HG03460 (cell line): ENCODE results near the gene KBTBD7.
A peak's percentile ranks its signal among the peaks of the same experiment; 100 is the strongest.
"Not testable (repeated sequence)": the region's sequence is repeated elsewhere in the genome, so short reads cannot be mapped to it uniquely, and the experiment has no call there.

ENCODE experiments used
- ATAC-seq: cut with Tn5 transposase; IDR thresholded peaks from one replicate; pipeline ENCODE4 v1.9.1; 2021; ENCODE audit not compliant: unreplicated experiment

Gene KBTBD7

DNA sequence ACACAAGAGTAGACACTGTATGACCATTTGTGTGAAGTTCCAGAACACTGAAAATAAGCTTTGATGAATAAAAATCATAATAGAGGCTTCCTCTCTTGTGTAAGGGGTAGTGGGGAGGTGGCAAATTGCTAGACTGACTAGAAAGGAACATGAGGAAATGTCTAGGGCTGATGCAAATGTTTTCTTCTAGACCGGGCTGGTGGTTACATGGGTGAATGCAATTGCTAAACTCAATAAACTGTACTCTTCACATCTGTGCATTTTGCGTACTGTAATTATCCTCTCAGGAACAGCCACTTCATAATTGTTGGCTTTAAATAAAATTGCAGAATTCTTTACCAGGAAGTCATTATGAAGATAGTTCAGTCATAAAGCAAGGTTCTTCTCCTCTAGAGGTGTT, 5.2 kb upstream of the KBTBD7 start:
- peak; percentile 69 for ATAC-seq

DNA sequence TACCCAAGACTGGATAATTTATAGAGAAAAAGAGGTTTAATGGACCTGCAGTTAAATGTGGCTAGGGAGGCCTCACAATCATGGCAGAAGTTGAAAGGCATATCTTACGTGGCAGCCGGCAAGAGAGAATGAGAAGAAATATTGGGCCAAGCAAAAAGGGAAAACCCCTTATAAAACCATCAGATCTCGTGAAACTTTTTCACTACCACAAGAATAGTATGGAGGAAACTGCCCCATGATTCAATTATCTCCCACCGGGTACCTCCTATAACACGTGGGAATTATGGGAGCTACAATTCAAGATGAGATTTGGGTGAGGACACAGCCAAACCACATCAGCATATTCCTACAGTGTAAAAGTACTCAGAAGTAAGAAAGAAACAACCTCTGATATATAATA, 4.7 kb upstream of the KBTBD7 start:
- ATAC-seq = no peak

- no peak for ATAC-seq
Measured at GRCh38 chr13:41196620-41197019, 2.3 kb upstream of the KBTBD7 start.

- no peak for ATAC-seq
Measured at GRCh38 chr13:41196011-41196410, 1.6 kb upstream of the KBTBD7 start.

DNA sequence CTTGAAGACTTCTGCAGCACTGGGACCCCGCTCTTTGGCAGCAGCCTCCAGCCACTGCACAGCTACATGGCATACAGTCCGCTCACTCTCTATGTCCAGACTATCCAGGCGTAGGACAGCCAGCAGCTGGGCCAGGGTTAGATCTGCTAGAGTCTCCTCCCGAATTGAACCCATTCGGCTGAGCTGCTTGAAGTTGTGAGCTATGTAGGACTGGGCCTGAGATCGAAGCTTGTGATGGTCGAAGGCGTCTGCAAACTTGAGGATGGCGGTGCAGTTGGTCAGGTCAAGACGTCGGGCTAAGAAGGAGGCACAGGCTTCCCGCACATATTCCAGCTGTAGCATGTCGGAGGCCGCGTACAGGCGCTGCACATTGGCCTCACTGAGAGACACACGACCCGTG, 900 bp downstream of the KBTBD7 start:
- no peak for ATAC-seq

DNA sequence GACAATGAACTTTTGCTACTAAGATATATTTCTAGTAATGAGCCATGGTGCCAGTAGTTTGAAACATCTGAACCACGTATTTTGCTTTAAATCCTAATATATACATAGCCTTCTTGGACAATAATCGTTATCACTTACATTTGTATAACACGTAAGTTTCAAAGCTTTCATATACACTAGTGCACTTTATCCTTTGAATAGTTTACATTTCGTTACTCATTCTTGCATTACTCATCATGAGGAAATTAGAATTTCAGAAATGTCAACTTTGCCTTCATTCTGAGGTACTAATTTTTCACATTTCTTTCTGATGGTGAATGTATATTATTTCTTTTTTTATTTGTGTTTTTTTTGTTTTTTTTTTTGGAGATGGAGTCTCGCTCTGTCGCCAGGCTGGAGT, 5.8 kb downstream of the KBTBD7 start:
- ATAC-seq = no peak

GRCh38 chr13:41186481-41186880, 7.9 kb downstream of the KBTBD7 start:
- ATAC-seq = no peak

DNA sequence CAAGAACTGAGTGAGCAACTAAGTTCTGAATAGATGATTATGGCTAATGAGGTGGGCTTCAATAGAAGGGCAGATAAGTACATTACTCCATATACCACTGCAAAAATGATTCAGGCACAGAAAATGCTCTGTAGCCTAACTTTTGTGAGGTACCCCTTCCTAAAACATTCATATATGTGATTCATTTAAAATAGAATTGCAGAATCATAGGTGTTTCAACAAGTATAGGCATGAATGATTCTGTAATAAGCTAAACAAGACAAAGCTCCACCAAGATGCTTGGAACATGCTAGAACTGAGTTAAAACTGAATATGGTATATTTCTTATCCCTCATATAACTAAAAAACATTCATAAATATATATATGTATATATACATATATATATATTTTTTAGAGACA, 12.1 kb downstream of the KBTBD7 start:
- no peak for ATAC-seq

- ATAC-seq = no peak
Measured at GRCh38 chr13:41179593-41180250, 14.6 kb downstream of the KBTBD7 start.

- no peak for ATAC-seq
Measured at GRCh38 chr13:41178040-41178439, 16.3 kb downstream of the KBTBD7 start.

GRCh38 chr13:41177616-41178015, 16.8 kb downstream of the KBTBD7 start:
- ATAC-seq = no peak

DNA sequence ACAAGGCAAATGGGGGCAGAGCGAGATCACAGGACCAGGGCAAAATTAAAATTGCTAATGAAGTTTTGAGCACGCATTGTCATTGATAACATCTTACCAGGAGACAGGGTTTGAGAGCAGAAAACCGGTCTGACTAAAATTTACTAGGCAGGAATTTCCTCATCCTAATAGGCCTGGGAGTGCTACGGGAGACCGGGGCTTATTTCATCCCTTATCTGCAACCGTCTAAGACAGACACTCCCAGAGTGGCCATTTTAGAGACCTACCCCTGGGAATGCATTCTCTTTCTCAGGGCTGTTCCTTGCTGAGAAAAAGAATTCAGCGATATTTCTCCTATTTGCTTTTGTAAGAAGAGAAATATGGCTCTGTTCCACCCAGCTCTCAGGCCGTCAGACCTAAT, 18.8 kb downstream of the KBTBD7 start:
- ATAC-seq = not testable (repeated sequence)

- ATAC-seq = no peak
Measured at GRCh38 chr13:41162151-41162550, 32.2 kb downstream of the KBTBD7 start.

DNA sequence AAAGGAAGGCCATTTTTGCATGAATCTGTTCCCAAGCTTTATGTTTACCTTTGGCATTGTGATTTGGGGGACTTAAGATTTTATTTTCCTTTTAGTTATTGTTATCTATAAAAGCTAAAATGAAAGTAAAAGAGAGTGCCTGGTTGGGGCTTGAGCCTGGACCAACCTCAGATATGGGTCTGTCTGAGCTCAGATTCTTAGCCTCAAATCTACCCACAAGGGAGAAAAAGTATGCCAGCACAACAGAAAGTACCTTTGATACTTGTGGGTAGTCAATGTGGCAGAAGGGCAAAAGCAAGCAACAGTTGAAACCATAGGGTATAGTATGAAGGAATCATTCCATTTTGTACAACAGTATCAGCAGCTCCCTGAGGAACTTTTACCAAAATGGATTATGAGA, 35.2 kb downstream of the KBTBD7 start:
- no peak for ATAC-seq

- ATAC-seq = no peak
Measured at GRCh38 chr13:41157048-41157717, 37.2 kb downstream of the KBTBD7 start.

GRCh38 chr13:41156620-41157019, 37.7 kb downstream of the KBTBD7 start:
- ATAC-seq = no peak

GRCh38 chr13:41154042-41154441, 40.3 kb downstream of the KBTBD7 start:
- no peak for ATAC-seq

GRCh38 chr13:41152005-41152404, 42.4 kb downstream of the KBTBD7 start:
- ATAC-seq = no peak

DNA sequence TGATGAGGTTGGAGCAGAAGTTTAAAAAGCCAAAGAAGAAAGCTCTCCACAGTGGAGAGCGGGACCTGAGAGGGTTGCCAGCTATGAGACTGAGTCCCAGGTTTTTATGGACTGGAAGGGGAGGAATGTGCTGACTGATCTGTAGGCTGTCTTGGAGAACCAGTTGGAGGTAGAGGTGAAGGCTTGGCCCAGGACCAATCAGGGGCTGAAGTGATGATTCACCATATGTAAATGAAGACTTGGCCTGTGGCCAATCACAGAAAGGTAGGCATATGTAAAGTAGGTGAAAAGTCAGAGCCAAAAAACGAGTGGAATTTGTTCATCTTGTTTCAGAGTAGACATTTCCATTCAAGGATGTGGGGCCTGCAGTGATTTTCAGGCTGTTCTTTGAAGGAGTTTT, 44.3 kb downstream of the KBTBD7 start:
- ATAC-seq = no peak

DNA sequence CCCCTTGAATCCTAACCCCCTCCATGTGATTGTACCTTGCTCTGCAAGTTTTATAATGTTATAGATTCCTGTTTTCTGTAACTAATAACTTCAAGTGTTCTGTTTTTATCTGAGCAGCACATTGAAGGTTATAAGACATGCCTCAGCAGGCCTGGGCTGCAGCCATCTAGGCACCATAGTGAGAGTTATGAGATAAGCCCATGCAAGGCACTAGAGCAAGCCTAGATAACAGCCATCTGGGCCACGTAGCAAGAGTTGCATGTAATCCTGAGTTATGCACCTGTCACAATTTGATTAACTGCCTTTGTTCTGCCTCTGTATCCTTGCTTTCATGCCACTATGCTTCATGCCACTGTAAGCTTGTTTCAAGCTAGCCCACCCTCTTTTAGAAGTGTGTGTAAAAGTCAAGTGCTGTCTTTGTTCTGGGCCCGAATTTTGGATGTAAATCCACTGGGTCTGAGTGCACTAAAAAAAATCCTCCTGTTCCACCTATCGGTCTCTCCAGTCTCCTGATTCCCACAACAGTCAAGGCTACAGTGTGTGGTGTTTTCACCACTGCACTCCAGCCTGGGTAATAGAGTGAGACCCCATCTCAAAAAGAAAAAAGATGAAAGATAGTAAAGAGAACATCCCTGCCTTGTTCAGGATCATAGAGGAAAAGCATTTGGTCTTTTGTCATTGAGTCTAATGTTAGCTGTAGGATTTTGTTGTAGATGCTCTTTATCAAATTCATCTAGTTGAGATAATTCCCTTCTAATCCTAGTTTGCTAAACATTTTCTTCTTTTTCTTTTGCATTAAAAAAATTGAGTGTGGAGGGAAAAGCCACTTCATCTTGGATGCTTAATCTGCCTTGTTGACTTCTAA, 45.7 kb downstream of the KBTBD7 start:
- no peak for ATAC-seq

- ATAC-seq = no peak
Measured at GRCh38 chr13:41145136-41145908, 49.0 kb downstream of the KBTBD7 start.
